ENCODE data around the gene CAMK2A.

DNA sequence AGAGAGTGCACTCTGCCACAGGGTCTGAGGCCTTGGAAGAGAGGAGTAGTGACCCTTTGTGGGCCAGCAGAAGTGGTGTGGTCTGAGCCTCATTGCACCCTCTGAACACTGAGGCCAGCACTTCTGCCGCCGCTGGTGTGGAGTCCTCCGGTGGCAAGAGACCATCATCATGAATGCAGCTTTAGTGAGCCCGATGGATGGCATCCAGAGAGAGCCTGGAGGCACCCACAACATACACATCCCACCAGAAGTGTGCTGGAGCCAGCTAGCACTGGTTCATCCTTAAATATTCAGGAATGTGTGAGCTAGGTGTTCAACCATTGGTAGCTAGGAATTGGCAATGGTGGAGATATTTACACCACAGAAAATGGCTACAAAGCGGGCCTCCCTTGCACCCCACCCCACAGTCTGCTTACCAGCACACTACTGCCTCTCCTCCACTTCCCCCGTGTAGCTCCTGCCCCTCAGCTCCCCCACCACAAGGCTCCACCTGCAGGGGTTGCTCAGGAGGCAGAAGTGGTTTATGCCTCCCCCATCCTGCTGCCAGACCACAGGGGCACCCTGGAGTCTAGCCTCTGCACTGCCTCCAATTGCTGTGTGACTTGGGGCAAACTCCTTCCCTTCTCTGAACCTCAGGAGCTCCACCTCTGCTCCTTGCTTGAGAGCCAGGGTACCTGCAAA, 83.3 kb downstream of the CAMK2A start:
- TF ChIP-seq POLR2A (IDR thresholded peaks at IDR 0.05; ENCODE audit: low read depth, low read length) (no peak), TAF1 (IDR thresholded peaks at IDR 0.05; ENCODE audit: borderline replicate concordance, low read depth, low read length) (no peak)

Measured in GM12892 (cell line).